OCI-LY1 (cell line): ENCODE measurements around the gene HPDL.
A peak's percentile ranks its signal among the peaks of the same experiment; 100 is the strongest.

Experiments used
- H2AFZ ChIP-seq: fragments of 200-600 bp; sonication (generic), shearing (Covaris generic); 2 replicates; pipeline ENCODE4 v1.6.0; 2014; ENCODE audit warnings: antibody characterized with exemption, mild to moderate bottlenecking, low read length
- H3F3A ChIP-seq: fragments of 200-600 bp; sonication (generic), shearing (Covaris generic); 2 replicates; pipeline ENCODE4 v1.6.0; 2014; ENCODE audit warnings: mild to moderate bottlenecking, antibody characterized with exemption, low read length, moderate library complexity; ENCODE audit not compliant: insufficient read depth
- H3K27ac ChIP-seq: fragments of 200-600 bp; sonication (generic); 2 replicates; pipeline ENCODE4 v1.5.1; 2014; ENCODE audit warnings: low read length, mixed run types, mild to moderate bottlenecking, low read depth; ENCODE audit not compliant: poor library complexity, severe bottlenecking
- H3K27me3 ChIP-seq: fragments of 200-600 bp; sonication (generic); 2 replicates; pipeline ENCODE4 v1.6.0; 2014; ENCODE audit warnings: antibody characterized with exemption, mild to moderate bottlenecking, low read length, moderate library complexity; ENCODE audit not compliant: insufficient read depth
- H3K36me3 ChIP-seq: fragments of 200-600 bp; sonication (generic); 2 replicates; pipeline ENCODE4 v1.6.1; 2014; ENCODE audit warnings: mild to moderate bottlenecking, antibody characterized with exemption, low read length, moderate library complexity, mixed read lengths; ENCODE audit not compliant: insufficient read depth
- H3K4me1 ChIP-seq: fragments of 200-600 bp; sonication (generic); 2 replicates; pipeline ENCODE4 v1.5.1; 2014; ENCODE audit warnings: mild to moderate bottlenecking, low read length, moderate library complexity; ENCODE audit not compliant: insufficient read depth, severe bottlenecking
- H3K4me2 ChIP-seq: fragments of 200-600 bp; sonication (generic), shearing (Covaris generic); 2 replicates; pipeline ENCODE4 v1.6.1; 2014; ENCODE audit warnings: low read length
- H3K4me3 ChIP-seq: fragments of 200-600 bp; sonication (generic); 2 replicates; pipeline ENCODE4 v1.5.1; 2014; ENCODE audit warnings: low read length, low read depth, mild to moderate bottlenecking, mixed read lengths; ENCODE audit not compliant: poor library complexity, severe bottlenecking
- H3K79me2 ChIP-seq: fragments of 200-600 bp; shearing (Covaris generic); 2 replicates; pipeline ENCODE4 v1.6.1; 2016; ENCODE audit warnings: mixed run types, low read length, mixed read lengths; ENCODE audit not compliant: insufficient read depth
- H3K9ac ChIP-seq: fragments of 200-600 bp; sonication (generic), shearing (Covaris generic); 2 replicates; pipeline ENCODE4 v1.6.1; 2014; ENCODE audit warnings: mild to moderate bottlenecking, low read length, mixed read lengths
- H3K9me2 ChIP-seq: fragments of 200-600 bp; sonication (generic), shearing (Covaris generic); 2 replicates; pipeline ENCODE4 v1.6.1; 2014; ENCODE audit warnings: low read depth, mild to moderate bottlenecking, low read length, mixed read lengths
- H3K9me3 ChIP-seq: fragments of 200-600 bp; shearing (Covaris generic); 2 replicates; pipeline ENCODE4 v1.6.1; 2014; ENCODE audit warnings: low read length, mixed read lengths
- H4K20me1 ChIP-seq: fragments of 200-600 bp; sonication (generic), shearing (Covaris generic); 2 replicates; pipeline ENCODE4 v1.6.0; 2016; ENCODE audit warnings: mild to moderate bottlenecking, low read length; ENCODE audit not compliant: insufficient read depth
- EZH2 ChIP-seq: fragments of 200-600 bp; sonication (generic), shearing (Covaris generic); IDR thresholded peaks from 2 replicates; pipeline ENCODE4 v1.8.0; 2017; ENCODE audit warnings: borderline replicate concordance, mixed run types, mild to moderate bottlenecking, antibody characterized with exemption, low read length, moderate library complexity, mixed read lengths
- TF ChIP-seq, protein P1 (sequence below): fragments of 200-600 bp; sonication (generic), shearing (Covaris generic); IDR thresholded peaks from 2 replicates; pipeline ENCODE4 v1.5.1; 2017; ENCODE audit warnings: mild to moderate bottlenecking, antibody characterized with exemption, low read length, moderate library complexity, mixed read lengths

HPDL gene

DNA sequence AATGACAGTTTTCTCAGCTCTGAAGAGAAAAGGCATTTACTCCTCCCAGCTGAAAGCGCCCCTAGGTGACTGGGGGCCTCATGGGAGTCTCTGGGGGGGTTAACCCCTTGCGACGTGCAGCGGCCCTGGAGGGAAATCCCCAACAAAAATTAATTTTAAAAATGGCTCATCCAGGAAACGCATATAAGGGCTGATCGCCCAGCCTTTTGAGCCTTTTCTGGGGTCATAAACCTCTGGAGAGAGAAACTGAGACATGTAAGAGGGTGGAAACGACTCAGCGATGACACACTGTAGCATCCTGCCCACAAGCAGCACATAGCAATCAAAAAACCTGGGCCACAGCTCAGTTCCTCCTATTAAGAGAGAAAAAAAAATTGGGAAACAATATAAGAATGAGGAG is 20.4 kb upstream of the HPDL start:
- H3K9me3 ChIP-seq = no peaks in the 10 kb centered on the region
- peak overlapping the region; percentile 9 for H3K4me3 ChIP-seq
- H3K9ac ChIP-seq = peak overlapping the region; percentile 22
- no peak for TF ChIP-seq EZH2
- TF ChIP-seq, protein P1, sequence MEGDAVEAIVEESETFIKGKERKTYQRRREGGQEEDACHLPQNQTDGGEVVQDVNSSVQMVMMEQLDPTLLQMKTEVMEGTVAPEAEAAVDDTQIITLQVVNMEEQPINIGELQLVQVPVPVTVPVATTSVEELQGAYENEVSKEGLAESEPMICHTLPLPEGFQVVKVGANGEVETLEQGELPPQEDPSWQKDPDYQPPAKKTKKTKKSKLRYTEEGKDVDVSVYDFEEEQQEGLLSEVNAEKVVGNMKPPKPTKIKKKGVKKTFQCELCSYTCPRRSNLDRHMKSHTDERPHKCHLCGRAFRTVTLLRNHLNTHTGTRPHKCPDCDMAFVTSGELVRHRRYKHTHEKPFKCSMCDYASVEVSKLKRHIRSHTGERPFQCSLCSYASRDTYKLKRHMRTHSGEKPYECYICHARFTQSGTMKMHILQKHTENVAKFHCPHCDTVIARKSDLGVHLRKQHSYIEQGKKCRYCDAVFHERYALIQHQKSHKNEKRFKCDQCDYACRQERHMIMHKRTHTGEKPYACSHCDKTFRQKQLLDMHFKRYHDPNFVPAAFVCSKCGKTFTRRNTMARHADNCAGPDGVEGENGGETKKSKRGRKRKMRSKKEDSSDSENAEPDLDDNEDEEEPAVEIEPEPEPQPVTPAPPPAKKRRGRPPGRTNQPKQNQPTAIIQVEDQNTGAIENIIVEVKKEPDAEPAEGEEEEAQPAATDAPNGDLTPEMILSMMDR = no peak
- H3K4me2 ChIP-seq = peak overlapping the region; percentile 46
- H3F3A ChIP-seq = no peaks in the 10 kb centered on the region
- no peaks in the 10 kb centered on the region for H3K9me2 ChIP-seq
- no peak overlapping the region; the same call in 1 of the 2 replicates for H2AFZ ChIP-seq
- H4K20me1 ChIP-seq = no peaks in the 10 kb centered on the region
- H3K36me3 ChIP-seq = no peaks in the 10 kb centered on the region
- H3K79me2 ChIP-seq = no peaks in the 10 kb centered on the region
- peaks cover 40% of the 10 kb centered on the region for H3K4me1 ChIP-seq
- H3K27me3 ChIP-seq = no peaks in the 10 kb centered on the region
- peak overlapping the region; percentile 69 for H3K27ac ChIP-seq

DNA sequence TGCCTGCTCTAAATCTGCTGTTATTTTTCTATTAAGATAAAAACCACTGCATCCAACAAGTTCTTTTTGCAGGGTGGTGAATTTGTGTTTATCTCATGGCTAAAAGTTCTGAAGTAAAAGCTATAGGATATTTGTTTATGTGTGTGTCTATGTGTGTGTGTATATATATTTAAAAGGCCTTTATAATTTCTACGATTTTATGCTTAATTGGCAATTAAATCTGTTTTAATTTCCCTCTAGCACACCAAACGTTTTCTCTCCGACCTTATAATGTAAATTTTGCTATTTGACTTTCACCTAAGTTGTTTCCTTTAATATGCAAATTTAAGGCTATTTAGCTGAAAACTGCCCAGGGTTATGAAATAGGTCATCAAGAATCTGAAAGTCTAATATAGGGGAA is 19.8 kb upstream of the HPDL start:
- Histone ChIP-seq H3K9me2 (no peaks in the 10 kb centered on the region), H2AFZ (0 out of 2 replicates have a peak overlapping the region, but pooled peaks have one; percentile 34), H3K9ac (no peak overlapping the region; the same call in 1 of the 2 replicates), H3K9me3 (no peaks in the 10 kb centered on the region), H3K4me3 (no peak overlapping the region), H3K27me3 (no peaks in the 10 kb centered on the region), H3K4me2 (peak overlapping the region; percentile 46; the same call in 1 of the 2 replicates), H3K79me2 (no peaks in the 10 kb centered on the region), H3K27ac (peak overlapping the region; percentile 69), H3F3A (no peaks in the 10 kb centered on the region), H4K20me1 (no peaks in the 10 kb centered on the region), H3K36me3 (no peaks in the 10 kb centered on the region), H3K4me1 (peaks cover 40% of the 10 kb centered on the region)
- TF ChIP-seq, protein P1 = no peak
- TF ChIP-seq EZH2 = no peak

DNA sequence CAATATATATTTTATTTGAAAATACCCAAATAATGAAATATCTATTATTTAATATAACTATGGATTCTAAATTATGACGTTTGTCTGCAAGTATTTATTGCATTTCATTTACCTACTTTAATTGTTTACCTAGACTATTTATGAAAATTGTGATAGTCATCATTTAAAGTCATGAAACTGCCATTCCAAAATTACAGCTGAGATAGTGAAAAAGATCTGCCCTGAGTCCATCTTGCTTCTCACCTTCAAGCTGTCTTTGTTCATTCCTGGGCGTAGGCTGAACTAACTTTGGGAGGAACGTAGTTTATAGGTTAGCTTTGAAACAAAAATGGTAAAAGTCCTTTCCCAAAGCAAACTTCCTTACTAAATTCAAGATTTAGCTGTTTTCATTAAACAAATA is 12.4 kb upstream of the HPDL start:
- TF ChIP-seq EZH2 = no peak
- TF ChIP-seq, protein P1 = no peak
- Histone ChIP-seq H3K4me3 (no peak overlapping the region), H3K4me2 (no peak overlapping the region), H2AFZ (no peak overlapping the region), H3K36me3 (no peaks in the 10 kb centered on the region; the same call in 1 of the 2 replicates), H3F3A (no peaks in the 10 kb centered on the region), H3K4me1 (no peaks in the 10 kb centered on the region), H3K9ac (no peak overlapping the region), H4K20me1 (no peaks in the 10 kb centered on the region), H3K9me3 (peaks cover 4% of the 10 kb centered on the region; the same call in 1 of the 2 replicates), H3K27me3 (peaks cover 4% of the 10 kb centered on the region; the same call in 1 of the 2 replicates), H3K79me2 (no peaks in the 10 kb centered on the region), H3K27ac (no peak overlapping the region), H3K9me2 (no peaks in the 10 kb centered on the region)
